Psoas muscle (tissue), 8 donors: ENCODE results near the gene PRDM10. TPM values are rescaled to one million over a fixed set of nuclear protein-coding genes. Genes with fewer than 3 reads are reported as not detected.

ENCODE experiments used
- ATAC-seq, 4 donors: fragments of 200-7000 bp; cut with Tn5 transposase; one replicate each; pipeline ENCODE4 v1.9.1; 2020; ENCODE audit warnings: moderate library complexity in 3 of 4, mild to moderate bottlenecking in 2 of 4
- DNase-seq, 2 donors: peaks; one replicate each; pipeline ENCODE4 v3.0.0-alpha.2; 2020
- H3K27ac ChIP-seq: fragments of 200-600 bp; one replicate; pipeline ENCODE4 v1.8.0; 2022
- H3K27me3 ChIP-seq, 3 donors: fragments of 200-600 bp in 1 of 3; one replicate each; pipeline versions ENCODE4 v1.6.1 to v1.8.0; 2013 to 2022; ENCODE audit warnings: low read length in 2 of 3, mild to moderate bottlenecking in 2 of 3, moderate library complexity in 1 of 3; ENCODE audit not compliant: insufficient read depth in 3 of 3
- H3K36me3 ChIP-seq, 2 donors: fragments of 200-600 bp in 1 of 2; one replicate each; pipeline versions ENCODE4 v1.6.1 to v1.8.0; 2013 to 2022; ENCODE audit warnings: low read depth in 1 of 2, mild to moderate bottlenecking in 1 of 2, moderate library complexity in 1 of 2; ENCODE audit not compliant: insufficient read depth in 1 of 2
- H3K4me1 ChIP-seq: fragments of 200-600 bp; one replicate; pipeline ENCODE4 v1.8.0; 2022
- H3K4me3 ChIP-seq: fragments of 200-600 bp; one replicate; pipeline ENCODE4 v1.8.0; 2022; ENCODE audit warnings: mild to moderate bottlenecking
- H3K9me3 ChIP-seq: fragments of 200-600 bp; one replicate; pipeline ENCODE4 v1.8.0; 2022
- WGBS, 3 donors: extraction: QIAGEN DNeasy Blood & Tissue Kit; methylation state at CpG; one replicate each; pipeline versions ENCODE4 v1.1.6 to v1.1.7; 2013; 5-methylcytosine and 5-hydroxymethylcytosine counted together
- intact Hi-C, 2 donors: fragments of 100-400 bp; cut with DNase I; formaldehyde crosslinking; loops; one replicate each; pipeline versions ENCODE4 v1.11.0 to v1.14.2; 2022
- polyA plus RNA-seq, 3 donors: library from polyadenylated mRNA; stranded (reverse); fragments of 200-250 nt; gene quantifications; one replicate each; pipeline ENCODE4 v1.2.3, GENCODE V29; 2013
- total RNA-seq, 4 donors: library from RNA; stranded (reverse); fragmentation: NEBNext Ultra II Directional in 2 of 4; extraction: Animal tissue kit (Norgen Biotek cat#: 25700) in 2 of 4; gene quantifications; one replicate each; pipeline versions ENCODE4 v1.2.1 to v1.2.4, GENCODE V29; 2021 to 2023
- TF ChIP-seq, protein P1 (sequence below): fragments of 200-600 bp; IDR thresholded peaks from one replicate; pipeline ENCODE4 v1.8.0; 2022; ENCODE audit warnings: antibody characterized with exemption
- donor health status: healthy with polysubstance abuse.
- donor health status: DM: no; HTN: no; CAD: no; lungs with moderate emphysema.
- donor health status: Bipolar disorder and iron deficiency.
- donor health status: healthy.
- donor health status: DM: yes; HTN: yes; CAD: no.
- donor health status: DM: no; HTN: no; CAD: no.
- donor health status: DM: no; HTN: no; CAD: no.
- donor health status: DM: yes; HTN: yes; CAD: no.

Gene PRDM10
- total and polyA plus RNA-seq, 7 donors, result 2.5 to 7.8 (median 4.2) TPM

DNA sequence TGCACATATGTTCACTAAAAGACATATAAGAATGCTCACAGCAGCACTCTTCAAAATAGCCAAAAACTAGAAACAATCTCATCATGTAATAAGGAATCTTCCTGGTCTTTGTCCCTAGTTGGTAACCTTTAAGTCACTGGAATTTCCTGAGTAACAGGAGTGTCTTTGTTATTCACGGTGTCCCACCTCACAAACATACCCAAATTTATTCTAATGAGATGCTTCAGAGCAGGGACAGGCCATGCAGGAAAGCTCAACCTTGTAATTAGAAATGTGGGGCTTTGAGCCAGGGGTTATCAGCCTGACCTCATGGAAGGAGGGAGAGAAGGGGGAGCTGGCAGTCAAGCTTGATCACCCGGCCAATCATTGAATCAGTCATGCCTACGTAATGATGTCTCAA, 66.9 kb downstream of the PRDM10 start:
- Histone ChIP-seq H3K4me3 (no peak overlapping the region), H3K9me3 (no peaks in the 10 kb centered on the region), H3K27ac (no peak overlapping the region), H3K36me3 (peaks cover 4 to 57% of the 10 kb centered on the region in 2 donors), H3K27me3 (no peaks in the 10 kb centered on the region), H3K4me1 (no peaks in the 10 kb centered on the region)
- DNase-seq (no peak), ATAC-seq (no peak)
- 80 to 93% (median 86%) methylated on average over 3 of the region's 3 CpGs for WGBS, 3 donors
- intact Hi-C loops, result no loop called here
- TF ChIP-seq, protein P1, sequence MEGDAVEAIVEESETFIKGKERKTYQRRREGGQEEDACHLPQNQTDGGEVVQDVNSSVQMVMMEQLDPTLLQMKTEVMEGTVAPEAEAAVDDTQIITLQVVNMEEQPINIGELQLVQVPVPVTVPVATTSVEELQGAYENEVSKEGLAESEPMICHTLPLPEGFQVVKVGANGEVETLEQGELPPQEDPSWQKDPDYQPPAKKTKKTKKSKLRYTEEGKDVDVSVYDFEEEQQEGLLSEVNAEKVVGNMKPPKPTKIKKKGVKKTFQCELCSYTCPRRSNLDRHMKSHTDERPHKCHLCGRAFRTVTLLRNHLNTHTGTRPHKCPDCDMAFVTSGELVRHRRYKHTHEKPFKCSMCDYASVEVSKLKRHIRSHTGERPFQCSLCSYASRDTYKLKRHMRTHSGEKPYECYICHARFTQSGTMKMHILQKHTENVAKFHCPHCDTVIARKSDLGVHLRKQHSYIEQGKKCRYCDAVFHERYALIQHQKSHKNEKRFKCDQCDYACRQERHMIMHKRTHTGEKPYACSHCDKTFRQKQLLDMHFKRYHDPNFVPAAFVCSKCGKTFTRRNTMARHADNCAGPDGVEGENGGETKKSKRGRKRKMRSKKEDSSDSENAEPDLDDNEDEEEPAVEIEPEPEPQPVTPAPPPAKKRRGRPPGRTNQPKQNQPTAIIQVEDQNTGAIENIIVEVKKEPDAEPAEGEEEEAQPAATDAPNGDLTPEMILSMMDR, result no peak

DNA sequence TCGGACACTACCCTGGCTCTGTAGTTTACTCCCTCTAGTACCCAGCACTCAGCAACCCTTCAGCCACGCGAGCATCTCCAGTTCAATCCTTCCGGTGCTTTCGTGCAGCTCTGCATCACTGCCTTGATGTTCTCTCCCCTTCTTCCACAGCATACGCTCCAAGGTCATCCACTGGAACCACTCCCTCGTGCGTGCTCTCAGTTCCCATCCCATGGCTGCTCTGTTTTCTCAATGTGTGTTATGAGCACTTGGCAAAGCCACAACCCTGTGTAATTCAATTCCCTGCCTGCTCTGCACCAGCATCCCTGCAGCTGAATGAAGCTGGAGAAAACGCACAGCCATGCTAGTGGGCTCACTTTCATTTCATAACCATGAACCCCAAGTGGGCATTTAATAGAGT, 68.7 kb downstream of the PRDM10 start:
- no peak overlapping the region for H3K4me3 ChIP-seq
- 70 to 85% (median 78%) methylated on average over 9 of the region's 9 CpGs for WGBS, 3 donors
- H3K27ac ChIP-seq, result no peak overlapping the region
- no peaks in the 10 kb centered on the region for H3K9me3 ChIP-seq
- TF ChIP-seq, protein P1, result no peak
- H3K4me1 ChIP-seq, result no peaks in the 10 kb centered on the region
- H3K36me3 ChIP-seq, result peaks cover 4 to 73% of the 10 kb centered on the region in 2 donors
- no peaks in the 10 kb centered on the region for H3K27me3 ChIP-seq
- DNase-seq (no peak), ATAC-seq (no peak)
- intact Hi-C loops, result no loop called here

DNA sequence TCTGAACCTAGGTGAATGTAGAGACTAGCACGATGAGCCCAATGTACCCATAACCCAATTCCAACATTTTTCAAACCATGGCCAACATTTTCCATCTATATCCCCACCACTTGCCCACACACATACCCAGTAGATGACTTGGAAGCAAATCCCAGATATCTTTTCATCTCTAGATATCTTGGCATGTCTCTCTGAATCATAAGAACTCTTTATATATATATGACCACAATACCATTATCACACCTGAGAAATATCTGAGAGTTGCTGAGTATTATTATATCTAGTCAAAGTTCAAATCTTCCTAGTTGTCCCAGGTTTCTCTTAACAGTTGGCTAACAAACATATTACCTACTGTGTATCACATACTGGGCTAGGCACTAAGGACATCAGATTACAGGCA, 69.4 kb downstream of the PRDM10 start:
- no peaks in the 10 kb centered on the region for H3K4me1 ChIP-seq
- intact Hi-C loops, result no loop called here
- DNase-seq (no peak), ATAC-seq (no peak)
- peaks cover 4 to 79% of the 10 kb centered on the region in 2 donors for H3K36me3 ChIP-seq
- no peaks in the 10 kb centered on the region for H3K27me3 ChIP-seq
- no peak overlapping the region for H3K4me3 ChIP-seq
- 97 to 100% (median 97%) methylated on average over 1 of the region's 1 CpG for WGBS, 3 donors
- no peaks in the 10 kb centered on the region for H3K9me3 ChIP-seq
- TF ChIP-seq, protein P1, result no peak
- no peak overlapping the region for H3K27ac ChIP-seq

DNA sequence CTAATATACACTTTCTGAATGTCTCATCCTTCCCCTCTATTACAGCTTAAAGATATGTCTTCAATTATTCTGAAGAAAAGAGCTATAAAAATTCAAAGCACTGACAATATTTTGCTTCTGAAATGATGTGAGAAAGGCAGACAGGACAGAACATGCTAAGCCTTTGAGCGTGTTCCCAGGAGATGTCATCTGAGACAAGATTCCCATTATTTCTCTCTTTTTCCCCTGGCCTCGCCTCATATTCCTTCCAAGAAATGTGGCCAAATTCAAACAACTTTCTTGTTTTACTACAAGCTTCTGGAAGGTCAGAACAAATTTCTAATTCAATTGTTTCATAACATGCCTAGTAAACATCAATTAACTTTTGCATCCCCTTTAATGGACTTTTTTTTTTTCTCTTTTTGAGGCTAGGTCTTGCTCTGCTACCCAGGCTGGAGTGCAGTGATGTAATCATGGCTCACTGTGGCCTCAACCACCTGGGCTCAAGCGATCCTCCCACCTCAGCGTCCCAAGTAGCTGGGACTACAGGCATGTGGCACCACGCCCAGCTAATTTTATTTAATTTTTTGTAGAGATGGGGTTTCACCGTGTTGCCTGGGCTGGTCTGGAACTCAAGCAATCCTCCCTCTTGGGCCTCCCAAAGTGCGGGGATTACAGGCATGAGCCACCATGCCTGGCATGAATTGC, 70.1 kb downstream of the PRDM10 start:
- peaks cover 4 to 80% of the 10 kb centered on the region in 2 donors for H3K36me3 ChIP-seq
- intact Hi-C loops, result no loop called here
- DNase-seq, result no peak
- TF ChIP-seq, protein P1, result no peak
- H3K27me3 ChIP-seq, result no peaks in the 10 kb centered on the region
- 79 to 86% (median 85%) methylated on average over 7 of the region's 7 CpGs for WGBS, 3 donors
- no peaks in the 10 kb centered on the region for H3K4me1 ChIP-seq
- H3K4me3 ChIP-seq, result no peak overlapping the region
- no peak overlapping the region for H3K27ac ChIP-seq
- no peaks in the 10 kb centered on the region for H3K9me3 ChIP-seq
- ATAC-seq, result no peak

DNA sequence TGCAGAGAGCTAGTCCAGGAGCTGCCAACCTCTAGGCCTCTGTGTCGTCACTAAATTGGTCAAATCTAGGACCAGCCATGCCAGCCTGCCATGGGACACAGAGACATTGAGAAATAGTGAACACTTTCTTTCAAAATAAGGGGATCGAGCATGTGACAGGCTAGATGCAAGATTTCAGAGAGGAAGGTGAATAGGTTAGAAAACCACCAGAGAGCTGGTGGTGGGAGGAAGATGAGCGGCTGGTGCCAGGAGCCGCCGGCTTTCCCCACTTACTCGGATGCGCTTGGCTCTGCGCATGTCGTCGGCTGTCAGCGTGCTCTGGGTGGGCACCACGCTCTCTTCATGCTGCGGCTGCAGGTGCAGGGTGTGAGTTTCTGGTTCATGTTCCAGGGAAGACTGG, 71.9 kb downstream of the PRDM10 start:
- peaks cover 4 to 77% of the 10 kb centered on the region in 2 donors for H3K36me3 ChIP-seq
- H3K9me3 ChIP-seq, result no peaks in the 10 kb centered on the region
- TF ChIP-seq, protein P1, result no peak
- 87 to 96% (median 95%) methylated on average over 13 of the region's 13 CpGs for WGBS, 3 donors
- no peak for DNase-seq
- intact Hi-C loops, result no loop called here
- H3K4me1 ChIP-seq, result no peaks in the 10 kb centered on the region
- no peak overlapping the region for H3K4me3 ChIP-seq
- H3K27ac ChIP-seq, result no peak overlapping the region
- no peaks in the 10 kb centered on the region for H3K27me3 ChIP-seq
- no peak for ATAC-seq
